B cell (primary cell): Measurements from ENCODE around the gene CDX1. TPM values are rescaled to one million over a fixed set of nuclear protein-coding genes. Genes with fewer than 3 reads are reported as not detected.

Experiments
- ATAC-seq: fragments of 200-7000 bp; cut with Tn5 transposase; one replicate; pipeline ENCODE4 v1.10.0; 2021; ENCODE audit warnings: low read depth, mild to moderate bottlenecking, moderate number of reproducible peaks, moderate library complexity
- CTCF ChIA-PET: fragments of 350-600 bp; sonication (Branson Sonifier 250); formaldehyde crosslinking; loops from one replicate; lab custom pipeline; 2021; ENCODE audit warnings: antibody characterized with exemption, inconsistent platforms; lab: Charles Lee
- POLR2A ChIA-PET: fragments of 350-600 bp; sonication (Branson Sonifier 250); formaldehyde crosslinking; loops from one replicate; lab custom pipeline; 2021; ENCODE audit warnings: antibody characterized with exemption; lab: Charles Lee
- DNase-seq: peaks from one replicate; pipeline ENCODE4 v3.0.0; 2013
- H2AFZ ChIP-seq: 2 replicates; pipeline ENCODE4 v1.6.1; 2012; ENCODE audit warnings: mild to moderate bottlenecking, low read depth, low read length; ENCODE audit not compliant: insufficient read depth, poor library complexity, severe bottlenecking
- H3K27ac ChIP-seq, 2 donors: 1 replicate in 1 of 2; 2 replicates in 1 of 2; pipeline ENCODE4 v1.5.1; 2012 to 2013; ENCODE audit warnings: low read length in 2 of 2, mild to moderate bottlenecking in 2 of 2, moderate library complexity in 1 of 2
- H3K27me3 ChIP-seq, 4 experiments: fragments of 200-600 bp in 1 of 4; sonication (generic) in 1 of 4; replicated peaks in 1 of 4; 1 replicate in 2 of 4; 2 replicates in 2 of 4; pipeline versions ENCODE4 v1.6.1 to v1.7.0; 2013 to 2016; ENCODE audit warnings: low read length in 3 of 4, mild to moderate bottlenecking in 2 of 4, mixed read lengths in 1 of 4, moderate library complexity in 1 of 4; ENCODE audit not compliant: insufficient read depth in 4 of 4, control insufficient read depth in 3 of 4; ENCODE audit errors: control extremely low read depth in 1 of 4
- H3K36me3 ChIP-seq, 2 experiments: replicated peaks in 1 of 2; 1 replicate in 1 of 2; 2 replicates in 1 of 2; pipeline versions ENCODE4 v1.6.1 to v1.7.1; 2013; ENCODE audit warnings: low read length in 1 of 2; ENCODE audit not compliant: insufficient read depth in 2 of 2, control insufficient read depth in 1 of 2; ENCODE audit errors: control extremely low read depth in 1 of 2, extremely low read depth in 1 of 2
- H3K4me1 ChIP-seq, 2 donors: fragments of 200-600 bp in 1 of 2; sonication (generic) in 1 of 2; 1 replicate in 1 of 2; 2 replicates in 1 of 2; pipeline versions ENCODE4 v1.5.1 to v1.6.1; 2013 to 2017; ENCODE audit warnings: low read length in 2 of 2; ENCODE audit not compliant: control insufficient read depth in 2 of 2, insufficient read depth in 2 of 2
- H3K4me2 ChIP-seq: replicated peaks from 2 replicates; pipeline ENCODE3; 2012; ENCODE audit warnings: mild to moderate bottlenecking, low read depth, low read length; ENCODE audit not compliant: poor library complexity, severe bottlenecking
- H3K4me3 ChIP-seq, 5 experiments: fragments of 200-600 bp in 1 of 5; sonication (generic) in 1 of 5; 1 replicate in 3 of 5; 2 replicates in 2 of 5; pipeline versions ENCODE4 v1.5.1 to v1.7.0; 2011 to 2016; ENCODE audit warnings: low read length in 4 of 5, mild to moderate bottlenecking in 4 of 5, low read depth in 2 of 5, control low read depth in 1 of 5, moderate library complexity in 1 of 5; ENCODE audit not compliant: insufficient read depth in 1 of 5; ENCODE audit errors: control extremely low read depth in 1 of 5, extremely low read depth in 1 of 5
- H3K79me2 ChIP-seq: fragments of 200-600 bp; sonication (generic); one replicate; pipeline ENCODE4 v1.6.0; 2016; ENCODE audit warnings: low read length; ENCODE audit not compliant: control insufficient read depth, insufficient read depth
- H3K9ac ChIP-seq: fragments of 200-600 bp; sonication (generic); 2 replicates; pipeline ENCODE4 v1.6.1; 2017; ENCODE audit warnings: mild to moderate bottlenecking, low read length, moderate library complexity
- H3K9me3 ChIP-seq, 3 donors: one replicate each; pipeline versions ENCODE4 v1.6.1 to v1.7.1; 2013; ENCODE audit warnings: low read length in 2 of 3; ENCODE audit not compliant: control insufficient read depth in 2 of 3, insufficient read depth in 1 of 3; ENCODE audit errors: control extremely low read depth in 1 of 3
- H4K20me1 ChIP-seq: 2 replicates; pipeline ENCODE4 v1.6.0; 2012; ENCODE audit warnings: mild to moderate bottlenecking, low read length; ENCODE audit not compliant: insufficient read depth, control insufficient read depth, poor library complexity, severe bottlenecking
- H3K27ac Mint-ChIP-seq: one replicate; pipeline ENCODE4 v1.8.0; 2021; ENCODE audit warnings: mixed read lengths
- H3K27me3 Mint-ChIP-seq: one replicate; pipeline ENCODE4 v1.8.0; 2021; ENCODE audit warnings: mixed read lengths
- H3K4me1 Mint-ChIP-seq: one replicate; pipeline ENCODE4 v1.8.0; 2021; ENCODE audit warnings: mixed read lengths
- H3K4me3 Mint-ChIP-seq: one replicate; pipeline ENCODE4 v1.8.0; 2021; ENCODE audit warnings: mixed read lengths
- H3K9me3 Mint-ChIP-seq: one replicate; pipeline ENCODE4 v1.8.0; 2022; ENCODE audit warnings: mixed read lengths; ENCODE audit not compliant: insufficient read depth
- CTCF ChIP-seq: fragments of 200-600 bp; IDR thresholded peaks from one replicate; pipeline ENCODE4 v1.8.0; 2022; ENCODE audit warnings: antibody characterized with exemption, mild to moderate bottlenecking
- EZH2 ChIP-seq: IDR thresholded peaks from 2 replicates; pipeline ENCODE4 v1.6.1; 2012; ENCODE audit warnings: borderline replicate concordance, low read depth, mild to moderate bottlenecking, moderate library complexity, low read length; ENCODE audit not compliant: insufficient read depth, poor library complexity, severe bottlenecking
- WGBS: methylation state at CpG from one replicate; pipeline ENCODE4 v1.1.5; 2013; ENCODE audit warnings: missing lambda C conversion rate; ENCODE audit not compliant: insufficient coverage; 5-methylcytosine and 5-hydroxymethylcytosine counted together
- intact Hi-C: fragments of 100-400 bp; cut with micrococcal nuclease; formaldehyde crosslinking; loops from one replicate; pipeline ENCODE4 v1.10.0; 2022
- polyA plus RNA-seq: library from polyadenylated mRNA; depleted of rRNA; stranded (reverse); fragments of >200 nt; gene quantifications from 2 replicates; pipeline ENCODE4 v1.2.3, GENCODE V29; 2012
- total RNA-seq, 2 donors: library from RNA; stranded (reverse); fragments of 120-200 nt in 1 of 2; gene quantifications; 1 replicate in 1 of 2; 2 replicates in 1 of 2; pipeline versions ENCODE4 v1.2.3 to v1.2.4, GENCODE V29; 2013 to 2022

CDX1 gene
- total and polyA plus RNA-seq, 2 donors (not counting 1 experiment from before 2014, with no cell fraction given), result not detected

GRCh38 chr5:150186137-150186536, 19.6 kb downstream of the CDX1 start:
- no peak overlapping the region for H3K4me2 ChIP-seq
- ATAC-seq, result no peak

GRCh38 chr5:150186897-150187296, 20.3 kb downstream of the CDX1 start:
- TF ChIP-seq CTCF (no peak), EZH2 (no peak)
- WGBS, result 82% methylated on average over 3 of the region's 4 CpGs
- H3K9ac ChIP-seq, result no peak overlapping the region

More at GRCh38 chr5:150186137-150186536, 19.6 kb downstream of the CDX1 start:
- Histone ChIP-seq H3K27me3 (peaks cover 0 to 20% (median 7%) of the 10 kb centered on the region in 4 experiments), H3K36me3 (no peaks in the 10 kb centered on the region), H3K79me2 (no peaks in the 10 kb centered on the region), H2AFZ (no peak overlapping the region), H3K4me1 (no peaks in the 10 kb centered on the region), H3K9me3 (no peaks in the 10 kb centered on the region), H3K4me3 (no peak overlapping the region), H4K20me1 (no peaks in the 10 kb centered on the region), H3K27ac (no peak overlapping the region), H3K9ac (no peak overlapping the region)
- no peak overlapping the region for H3K27ac Mint-ChIP-seq
- H3K4me1 Mint-ChIP-seq, result no peaks in the 10 kb centered on the region
- intact Hi-C loops, result no loop called here
- no peak for DNase-seq
- ChIA-PET CTCF (interaction anchor here (1.2 kb wide), 1 partner anchor 32 kb away, joined by 3 read pairs; no protein-coding TSS in a partner anchor), POLR2A (no interaction called here)
- 97% methylated on average over 8 of the region's 8 CpGs for WGBS
- H3K4me3 Mint-ChIP-seq, result no peak overlapping the region
- no peaks in the 10 kb centered on the region for H3K9me3 Mint-ChIP-seq
- no peak for TF ChIP-seq EZH2
- peaks cover 24% of the 10 kb centered on the region for H3K27me3 Mint-ChIP-seq

More at GRCh38 chr5:150186897-150187296, 20.3 kb downstream of the CDX1 start:
- intact Hi-C loops, result no loop called here
- peaks cover 0 to 21% (median 7%) of the 10 kb centered on the region in 4 experiments for H3K27me3 ChIP-seq
- POLR2A ChIA-PET, result no interaction called here
- H3K4me1 Mint-ChIP-seq, result no peaks in the 10 kb centered on the region
- no peaks in the 10 kb centered on the region for H3K4me1 ChIP-seq
- no peak overlapping the region for H3K4me2 ChIP-seq
- CTCF ChIA-PET, result interaction anchor here (1.2 kb wide), 1 partner anchor 31 kb away, joined by 3 read pairs; no protein-coding TSS in a partner anchor
- H4K20me1 ChIP-seq, result no peaks in the 10 kb centered on the region
- no peaks in the 10 kb centered on the region for H3K79me2 ChIP-seq
- H3K9me3 ChIP-seq, result no peaks in the 10 kb centered on the region
- no peak overlapping the region for H3K4me3 Mint-ChIP-seq
- no peak overlapping the region for H3K4me3 ChIP-seq
- H3K9me3 Mint-ChIP-seq, result no peaks in the 10 kb centered on the region
- no peak overlapping the region for H2AFZ ChIP-seq
- no peak overlapping the region for H3K27ac ChIP-seq
- no peaks in the 10 kb centered on the region for H3K36me3 ChIP-seq
- ATAC-seq, result no peak
- peaks cover 28% of the 10 kb centered on the region for H3K27me3 Mint-ChIP-seq
- H3K27ac Mint-ChIP-seq, result no peak overlapping the region
- no peak for DNase-seq
